Trophoblast cell (in vitro differentiated cells and primary cell): ENCODE measurements around the gene OR8B3.

Experiments
- DNase-seq, 2 donors: peaks; one replicate each; pipeline ENCODE4 v3.0.0-alpha.2; 2016
- H2AFZ ChIP-seq: 2 replicates; pipeline ENCODE4 v1.6.1; 2013; ENCODE audit warnings: low read length, moderate library complexity, mild to moderate bottlenecking; ENCODE audit not compliant: insufficient read depth, poor library complexity
- H2AK5ac ChIP-seq: 2 replicates; pipeline ENCODE4 v1.6.1; 2013; ENCODE audit warnings: mild to moderate bottlenecking, low read length
- H2BK120ac ChIP-seq: 2 replicates; pipeline ENCODE4 v1.6.1; 2013; ENCODE audit warnings: low read length, mild to moderate bottlenecking, moderate library complexity; ENCODE audit not compliant: insufficient read depth, poor library complexity
- H2BK12ac ChIP-seq: 2 replicates; pipeline ENCODE4 v1.6.1; 2013; ENCODE audit warnings: mild to moderate bottlenecking, low read length, moderate library complexity
- H2BK5ac ChIP-seq: 2 replicates; pipeline ENCODE4 v1.6.1; 2013; ENCODE audit warnings: low read length, low read depth, moderate library complexity, mild to moderate bottlenecking; ENCODE audit not compliant: poor library complexity
- H3K14ac ChIP-seq: 2 replicates; pipeline ENCODE4 v1.6.1; 2013; ENCODE audit warnings: mild to moderate bottlenecking, low read length
- H3K18ac ChIP-seq: 2 replicates; pipeline ENCODE4 v1.6.1; 2013; ENCODE audit warnings: mild to moderate bottlenecking, low read length
- H3K23ac ChIP-seq: 2 replicates; pipeline ENCODE4 v1.6.1; 2013; ENCODE audit warnings: low read length
- H3K27ac ChIP-seq: 2 replicates; pipeline ENCODE4 v1.5.1; 2013; ENCODE audit warnings: low read depth, mild to moderate bottlenecking, inconsistent platforms, low read length, moderate library complexity
- H3K27me3 ChIP-seq: 2 replicates; pipeline ENCODE4 v1.6.1; 2013; ENCODE audit warnings: inconsistent platforms, mild to moderate bottlenecking, low read length, moderate library complexity; ENCODE audit not compliant: insufficient read depth
- H3K36me3 ChIP-seq, 2 experiments: 1 replicate in 1 of 2; 2 replicates in 1 of 2; pipeline ENCODE4 v1.6.1; 2013; ENCODE audit warnings: low read length in 2 of 2, mild to moderate bottlenecking in 2 of 2, moderate library complexity in 1 of 2; ENCODE audit not compliant: insufficient read depth in 2 of 2, control insufficient read depth in 1 of 2
- H3K4ac ChIP-seq: 2 replicates; pipeline ENCODE4 v1.6.1; 2013; ENCODE audit warnings: low read depth, mild to moderate bottlenecking, low read length, moderate library complexity
- H3K4me1 ChIP-seq, 2 experiments: 1 replicate in 1 of 2; 2 replicates in 1 of 2; pipeline ENCODE4 v1.6.1; 2013; ENCODE audit warnings: low read length in 2 of 2, mild to moderate bottlenecking in 2 of 2, moderate library complexity in 1 of 2; ENCODE audit not compliant: insufficient read depth in 2 of 2, control insufficient read depth in 1 of 2
- H3K4me2 ChIP-seq: 2 replicates; pipeline ENCODE4 v1.6.1; 2013; ENCODE audit warnings: inconsistent platforms, mild to moderate bottlenecking, low read length, moderate library complexity
- H3K4me3 ChIP-seq: 2 replicates; pipeline ENCODE4 v1.5.1; 2013; ENCODE audit warnings: mild to moderate bottlenecking, low read depth, low read length, inconsistent platforms
- H3K79me1 ChIP-seq: one replicate; pipeline ENCODE4 v1.6.1; 2013; ENCODE audit warnings: low read length
- H3K79me2 ChIP-seq: 2 replicates; pipeline ENCODE4 v1.6.1; 2013; ENCODE audit warnings: low read length, mild to moderate bottlenecking; ENCODE audit not compliant: control insufficient read depth, insufficient read depth, poor library complexity
- H3K9ac ChIP-seq: 2 replicates; pipeline ENCODE4 v1.6.1; 2013; ENCODE audit warnings: mild to moderate bottlenecking, low read length
- H3K9me3 ChIP-seq: 2 replicates; pipeline ENCODE4 v1.6.1; 2013; ENCODE audit warnings: low read depth, mild to moderate bottlenecking, control low read depth, inconsistent platforms, low read length; ENCODE audit not compliant: insufficient read depth
- H4K12ac ChIP-seq: 2 replicates; pipeline ENCODE4 v1.6.1; 2013; ENCODE audit warnings: low read depth, mild to moderate bottlenecking, low read length, moderate library complexity
- H4K8ac ChIP-seq: 2 replicates; pipeline ENCODE4 v1.6.1; 2013; ENCODE audit warnings: low read depth, mild to moderate bottlenecking, low read length, moderate library complexity
- H4K91ac ChIP-seq: one replicate; pipeline ENCODE4 v1.6.1; 2013; ENCODE audit warnings: low read depth, mild to moderate bottlenecking, low read length, moderate library complexity
- WGBS: extraction: QIAGEN DNeasy Blood & Tissue Kit; methylation state at CpG from one replicate; pipeline ENCODE4 v1.1.7; 2013; ENCODE audit warnings: missing lambda C conversion rate; ENCODE audit not compliant: insufficient read length, insufficient coverage; ENCODE audit errors: extremely low coverage; 5-methylcytosine and 5-hydroxymethylcytosine counted together

OR8B3 gene

GRCh38 chr11:124442442-124442841, 43.6 kb upstream of the OR8B3 start:
- Histone ChIP-seq H3K9ac (no peak overlapping the region), H3K18ac (no peak overlapping the region), H2BK120ac (no peak overlapping the region), H3K23ac (no peak overlapping the region), H2BK12ac (no peak overlapping the region), H3K27ac (no peak overlapping the region), H3K27me3 (no peaks in the 10 kb centered on the region), H4K12ac (no peak overlapping the region), H3K4ac (no peak overlapping the region), H3K79me2 (no peaks in the 10 kb centered on the region), H3K36me3 (no peaks in the 10 kb centered on the region), H3K14ac (no peak overlapping the region), H4K91ac (no peak overlapping the region), H3K4me2 (no peak overlapping the region), H4K8ac (no peak overlapping the region), H2AK5ac (no peak overlapping the region), H3K9me3 (peaks cover 2% of the 10 kb centered on the region), H3K4me3 (no peak overlapping the region), H2AFZ (no peak overlapping the region), H3K4me1 (no peaks in the 10 kb centered on the region), H3K79me1 (no peaks in the 10 kb centered on the region), H2BK5ac (no peak overlapping the region)
- WGBS: no CpG with 5 or more reads among the region's 6 CpGs
- DNase-seq: no peak

GRCh38 chr11:124441519-124441918, 42.7 kb upstream of the OR8B3 start:
- Histone ChIP-seq H3K9me3 (peaks cover 2% of the 10 kb centered on the region), H2AFZ (no peak overlapping the region), H3K27ac (no peak overlapping the region), H3K14ac (no peak overlapping the region), H3K18ac (no peak overlapping the region), H3K79me2 (no peaks in the 10 kb centered on the region), H3K36me3 (no peaks in the 10 kb centered on the region), H4K8ac (no peak overlapping the region), H2BK12ac (no peak overlapping the region), H2BK5ac (no peak overlapping the region), H2AK5ac (no peak overlapping the region), H3K79me1 (no peaks in the 10 kb centered on the region), H3K4me2 (no peak overlapping the region), H3K27me3 (no peaks in the 10 kb centered on the region), H4K12ac (no peak overlapping the region), H4K91ac (no peak overlapping the region), H2BK120ac (no peak overlapping the region), H3K23ac (no peak overlapping the region), H3K4me1 (no peaks in the 10 kb centered on the region), H3K4me3 (no peak overlapping the region), H3K9ac (no peak overlapping the region), H3K4ac (no peak overlapping the region)
- no CpG with 5 or more reads among the region's 7 CpGs for WGBS
- no peak for DNase-seq

- Histone ChIP-seq H2AK5ac (no peak overlapping the region), H3K79me2 (no peaks in the 10 kb centered on the region), H2AFZ (no peak overlapping the region), H3K9ac (no peak overlapping the region), H3K9me3 (peaks cover 2% of the 10 kb centered on the region), H3K4ac (no peak overlapping the region), H4K91ac (no peak overlapping the region), H3K14ac (no peak overlapping the region), H4K8ac (no peak overlapping the region), H3K36me3 (no peaks in the 10 kb centered on the region), H3K18ac (no peak overlapping the region), H3K79me1 (no peaks in the 10 kb centered on the region), H2BK12ac (no peak overlapping the region), H2BK5ac (no peak overlapping the region), H3K27me3 (no peaks in the 10 kb centered on the region), H3K23ac (no peak overlapping the region), H3K27ac (no peak overlapping the region), H3K4me1 (no peaks in the 10 kb centered on the region), H2BK120ac (no peak overlapping the region), H3K4me2 (no peak overlapping the region), H4K12ac (no peak overlapping the region), H3K4me3 (no peak overlapping the region)
- no peak for DNase-seq
- WGBS: no CpG with 5 or more reads among the region's 5 CpGs
Measured at GRCh38 chr11:124441081-124441480, 42.3 kb upstream of the OR8B3 start.

DNA sequence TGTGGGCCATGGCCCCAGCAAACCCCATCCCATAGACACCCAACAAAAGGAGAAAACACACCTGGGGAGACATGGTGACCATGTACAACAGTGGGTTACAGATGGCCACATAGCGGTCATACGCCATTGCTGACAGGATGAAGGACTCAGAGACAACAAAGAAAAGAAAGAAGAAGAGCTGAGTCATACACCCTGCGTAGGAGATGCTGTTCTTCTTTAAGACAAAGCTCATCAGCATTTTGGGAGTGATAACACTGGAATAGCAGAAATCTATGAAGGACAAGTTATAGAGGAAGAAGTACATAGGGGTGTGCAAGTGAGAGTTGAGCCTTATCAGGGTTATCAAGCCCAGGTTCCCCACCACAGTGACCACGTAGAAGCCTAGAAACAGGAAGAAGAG, 41.8 kb upstream of the OR8B3 start:
- Histone ChIP-seq H4K8ac (no peak overlapping the region), H2BK12ac (no peak overlapping the region)

More for the DNA sequence above, 41.8 kb upstream of the OR8B3 start:
- H3K27ac ChIP-seq: no peak overlapping the region
- no peak overlapping the region for H3K18ac ChIP-seq
- no peak overlapping the region for H3K4me3 ChIP-seq
- WGBS: no CpG with 5 or more reads among the region's 4 CpGs
- no peaks in the 10 kb centered on the region for H3K36me3 ChIP-seq
- no peaks in the 10 kb centered on the region for H3K4me1 ChIP-seq
- peaks cover 2% of the 10 kb centered on the region for H3K9me3 ChIP-seq
- H4K12ac ChIP-seq: no peak overlapping the region
- H3K14ac ChIP-seq: no peak overlapping the region
- H2BK5ac ChIP-seq: no peak overlapping the region
- no peak overlapping the region for H4K91ac ChIP-seq
- H3K79me1 ChIP-seq: no peaks in the 10 kb centered on the region
- H3K27me3 ChIP-seq: no peaks in the 10 kb centered on the region
- H2AK5ac ChIP-seq: no peak overlapping the region
- H2AFZ ChIP-seq: no peak overlapping the region
- H3K4ac ChIP-seq: no peak overlapping the region
- DNase-seq: no peak
- no peak overlapping the region for H3K4me2 ChIP-seq
- H3K9ac ChIP-seq: no peak overlapping the region
- H3K23ac ChIP-seq: no peak overlapping the region
- H2BK120ac ChIP-seq: no peak overlapping the region
- no peaks in the 10 kb centered on the region for H3K79me2 ChIP-seq
